ENCODE results near the gene CFAP119. TPM values are rescaled to one million over a fixed set of nuclear protein-coding genes. Genes with fewer than 3 reads are reported as not detected.
A peak's percentile ranks its signal among the peaks of the same experiment; 100 is the strongest.

The CFAP119 gene
- total and polyA plus RNA-seq, 2 experiments from 2014 or later: 5.0 to 6.1 TPM

DNA sequence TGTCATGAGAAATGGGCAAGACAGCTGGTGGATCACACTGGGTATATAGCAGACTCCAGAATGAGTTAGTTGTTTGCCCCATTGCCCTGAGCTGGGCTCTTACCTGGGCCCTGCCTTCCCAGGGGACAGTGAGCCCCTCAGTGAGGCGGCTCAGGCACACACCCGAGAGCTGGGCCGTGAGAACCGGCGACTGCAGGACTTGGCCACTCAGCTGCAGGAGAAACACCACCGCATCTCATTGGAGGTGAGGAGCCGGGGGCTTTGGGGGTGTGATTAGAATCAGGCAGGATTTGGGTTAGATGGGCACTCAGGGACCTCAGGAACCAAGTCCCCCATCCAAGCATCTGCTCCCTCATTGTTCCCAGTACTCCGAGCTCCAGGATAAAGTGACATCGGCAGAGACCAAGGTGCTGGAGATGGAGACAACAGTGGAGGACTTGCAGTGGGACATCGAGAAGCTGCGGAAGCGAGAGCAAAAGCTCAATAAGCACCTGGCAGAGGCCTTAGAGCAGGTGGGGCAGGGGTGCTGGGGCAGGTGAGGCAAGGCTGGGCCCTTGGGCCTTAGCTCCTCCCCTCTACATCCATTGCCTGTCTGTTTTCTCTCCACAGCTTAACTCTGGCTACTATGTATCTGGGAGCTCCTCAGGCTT is 3.1 kb upstream of the CFAP119 start:
- TF ChIP-seq, protein P1, sequence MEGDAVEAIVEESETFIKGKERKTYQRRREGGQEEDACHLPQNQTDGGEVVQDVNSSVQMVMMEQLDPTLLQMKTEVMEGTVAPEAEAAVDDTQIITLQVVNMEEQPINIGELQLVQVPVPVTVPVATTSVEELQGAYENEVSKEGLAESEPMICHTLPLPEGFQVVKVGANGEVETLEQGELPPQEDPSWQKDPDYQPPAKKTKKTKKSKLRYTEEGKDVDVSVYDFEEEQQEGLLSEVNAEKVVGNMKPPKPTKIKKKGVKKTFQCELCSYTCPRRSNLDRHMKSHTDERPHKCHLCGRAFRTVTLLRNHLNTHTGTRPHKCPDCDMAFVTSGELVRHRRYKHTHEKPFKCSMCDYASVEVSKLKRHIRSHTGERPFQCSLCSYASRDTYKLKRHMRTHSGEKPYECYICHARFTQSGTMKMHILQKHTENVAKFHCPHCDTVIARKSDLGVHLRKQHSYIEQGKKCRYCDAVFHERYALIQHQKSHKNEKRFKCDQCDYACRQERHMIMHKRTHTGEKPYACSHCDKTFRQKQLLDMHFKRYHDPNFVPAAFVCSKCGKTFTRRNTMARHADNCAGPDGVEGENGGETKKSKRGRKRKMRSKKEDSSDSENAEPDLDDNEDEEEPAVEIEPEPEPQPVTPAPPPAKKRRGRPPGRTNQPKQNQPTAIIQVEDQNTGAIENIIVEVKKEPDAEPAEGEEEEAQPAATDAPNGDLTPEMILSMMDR (IDR thresholded peaks at IDR 0.05; ENCODE audit: poor library complexity): no peak
- TF ChIP-seq EZH2 (IDR thresholded peaks at IDR 0.05; ENCODE audit: borderline replicate concordance) (no peak), EZH2phosphoT487 (IDR thresholded peaks at IDR 0.05; ENCODE audit: low read depth, severe bottlenecking, unreplicated experiment) (no peak)
- no peak overlapping the region for H2AFZ ChIP-seq
- WGBS (ENCODE audit: low lambda C conversion rate, missing lambda C conversion rate): 99% methylated on average over 12 of the region's 12 CpGs
- peaks cover 28% of the 10 kb centered on the region for H3K79me2 ChIP-seq
- DNase-seq (ENCODE audit: low spot score): no peak
- no peaks in the 10 kb centered on the region for H4K20me1 ChIP-seq (ENCODE audit: insufficient read depth, poor library complexity, severe bottlenecking)
- H3K4me1 ChIP-seq (ENCODE audit: insufficient read depth): peaks cover 17% of the 10 kb centered on the region
- H3K4me3 ChIP-seq: no peak overlapping the region
- H3K9me3 ChIP-seq (ENCODE audit: low read depth): no peaks in the 10 kb centered on the region
- H3K27ac ChIP-seq: no peak overlapping the region
- H3K27me3 ChIP-seq: no peaks in the 10 kb centered on the region
- no peaks in the 10 kb centered on the region for H3K9me2 ChIP-seq (replicated peaks; ENCODE audit: insufficient read depth)
- H3K36me3 ChIP-seq (replicated peaks; ENCODE audit: insufficient read depth, low read depth): no peaks in the 10 kb centered on the region
- no peak overlapping the region for H3K4me2 ChIP-seq

DNA sequence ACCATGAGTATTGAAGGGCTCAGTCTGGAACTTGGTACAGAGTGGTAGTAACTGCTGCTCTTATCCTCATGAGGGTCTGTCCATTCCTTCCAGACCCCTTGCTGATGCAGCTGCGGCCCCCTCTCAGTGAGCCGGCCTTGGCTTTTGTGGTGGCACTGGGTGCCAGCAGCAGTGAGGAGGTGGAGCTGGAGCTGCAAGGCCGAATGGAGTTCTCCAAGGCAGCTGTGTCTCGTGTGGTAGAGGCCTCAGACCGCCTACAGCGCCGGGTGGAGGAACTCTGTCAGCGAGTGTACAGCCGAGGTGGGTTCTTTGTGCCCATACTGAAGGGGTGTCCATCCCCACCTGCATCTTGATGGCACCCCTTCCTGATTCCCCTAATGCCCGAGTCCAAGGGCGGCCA is 2.2 kb upstream of the CFAP119 start:
- no peak for DNase-seq (ENCODE audit: low spot score)
- H3K4me3 ChIP-seq: no peak overlapping the region
- no peaks in the 10 kb centered on the region for H3K9me3 ChIP-seq (ENCODE audit: low read depth)
- peaks cover 17% of the 10 kb centered on the region for H3K4me1 ChIP-seq (ENCODE audit: insufficient read depth)
- H3K9me2 ChIP-seq (replicated peaks; ENCODE audit: insufficient read depth): no peaks in the 10 kb centered on the region
- no peaks in the 10 kb centered on the region for H3K27me3 ChIP-seq
- WGBS (ENCODE audit: low lambda C conversion rate, missing lambda C conversion rate): 97% methylated on average over 11 of the region's 11 CpGs
- no peak overlapping the region for H3K4me2 ChIP-seq
- no peak overlapping the region for H3K27ac ChIP-seq
- H4K20me1 ChIP-seq (ENCODE audit: insufficient read depth, poor library complexity, severe bottlenecking): no peaks in the 10 kb centered on the region
- no peaks in the 10 kb centered on the region for H3K36me3 ChIP-seq (replicated peaks; ENCODE audit: insufficient read depth, low read depth)
- H2AFZ ChIP-seq: no peak overlapping the region
- TF ChIP-seq EZH2 (IDR thresholded peaks at IDR 0.05; ENCODE audit: borderline replicate concordance): no peak
- TF ChIP-seq, protein P1 (IDR thresholded peaks at IDR 0.05; ENCODE audit: poor library complexity): no peak
- TF ChIP-seq EZH2phosphoT487 (IDR thresholded peaks at IDR 0.05; ENCODE audit: low read depth, severe bottlenecking, unreplicated experiment): no peak
- H3K79me2 ChIP-seq: peaks cover 28% of the 10 kb centered on the region

DNA sequence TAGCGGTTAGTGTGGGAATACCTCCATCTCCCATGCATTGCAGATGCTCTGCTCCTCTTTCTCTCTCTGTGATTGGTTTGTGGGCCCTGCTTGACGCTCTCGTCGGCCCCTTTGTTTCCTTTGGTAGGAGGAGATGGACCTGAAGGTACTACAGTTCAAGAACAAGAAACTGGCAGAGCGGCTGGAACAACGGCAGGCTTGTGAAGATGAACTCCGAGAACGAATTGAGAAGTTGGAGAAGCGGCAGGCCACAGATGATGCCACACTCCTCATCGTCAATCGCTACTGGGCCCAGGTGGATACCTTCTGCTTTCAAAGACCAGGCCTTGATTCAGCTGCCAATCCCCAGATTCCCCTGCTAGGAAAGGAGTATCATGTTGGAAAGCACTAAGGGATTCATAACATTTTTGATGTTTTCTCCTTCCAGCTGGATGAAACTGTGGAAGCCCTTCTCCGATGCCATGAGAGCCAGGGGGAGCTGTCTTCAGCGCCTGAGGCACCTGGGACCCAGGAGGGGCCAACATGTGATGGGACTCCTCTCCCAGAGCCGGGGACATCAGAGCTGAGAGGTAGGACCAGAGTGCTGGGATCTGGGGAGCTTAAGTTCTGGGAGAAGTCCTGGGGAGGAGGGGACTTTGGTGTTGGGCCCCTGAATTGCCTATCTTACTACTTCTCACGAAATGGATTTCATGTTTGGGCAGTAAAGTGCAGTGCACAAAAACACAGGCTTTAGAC is 1.3 kb upstream of the CFAP119 start:
- H3K4me2 ChIP-seq: peak overlapping the region; percentile 98
- no peak for DNase-seq (ENCODE audit: low spot score)
- no peaks in the 10 kb centered on the region for H3K27me3 ChIP-seq
- H3K27ac ChIP-seq: peak overlapping the region; percentile 69
- H3K36me3 ChIP-seq (replicated peaks; ENCODE audit: insufficient read depth, low read depth): no peaks in the 10 kb centered on the region
- H2AFZ ChIP-seq: no peak overlapping the region
- no peaks in the 10 kb centered on the region for H3K9me2 ChIP-seq (replicated peaks; ENCODE audit: insufficient read depth)
- TF ChIP-seq, protein P1 (IDR thresholded peaks at IDR 0.05; ENCODE audit: poor library complexity): no peak
- TF ChIP-seq EZH2phosphoT487 (IDR thresholded peaks at IDR 0.05; ENCODE audit: low read depth, severe bottlenecking, unreplicated experiment) (no peak), EZH2 (IDR thresholded peaks at IDR 0.05; ENCODE audit: borderline replicate concordance) (no peak)
- 78% methylated on average over 15 of the region's 15 CpGs for WGBS (ENCODE audit: low lambda C conversion rate, missing lambda C conversion rate)
- peaks cover 17% of the 10 kb centered on the region for H3K4me1 ChIP-seq (ENCODE audit: insufficient read depth)
- H3K9me3 ChIP-seq (ENCODE audit: low read depth): no peaks in the 10 kb centered on the region
- peak overlapping the region; percentile 41 for H3K4me3 ChIP-seq
- H4K20me1 ChIP-seq (ENCODE audit: insufficient read depth, poor library complexity, severe bottlenecking): no peaks in the 10 kb centered on the region
- H3K79me2 ChIP-seq: peaks cover 28% of the 10 kb centered on the region

All from hepatocyte (in vitro differentiated cells).